ENCODE measurements around the gene SLC30A4. TPM values are rescaled to one million over a fixed set of nuclear protein-coding genes. Genes with fewer than 3 reads are reported as not detected.

The SLC30A4 gene
- polyA plus RNA-seq, 1 donor (not counting 4 experiments of a cell fraction or from before 2014, with no cell fraction given), result 3.3 TPM

DNA sequence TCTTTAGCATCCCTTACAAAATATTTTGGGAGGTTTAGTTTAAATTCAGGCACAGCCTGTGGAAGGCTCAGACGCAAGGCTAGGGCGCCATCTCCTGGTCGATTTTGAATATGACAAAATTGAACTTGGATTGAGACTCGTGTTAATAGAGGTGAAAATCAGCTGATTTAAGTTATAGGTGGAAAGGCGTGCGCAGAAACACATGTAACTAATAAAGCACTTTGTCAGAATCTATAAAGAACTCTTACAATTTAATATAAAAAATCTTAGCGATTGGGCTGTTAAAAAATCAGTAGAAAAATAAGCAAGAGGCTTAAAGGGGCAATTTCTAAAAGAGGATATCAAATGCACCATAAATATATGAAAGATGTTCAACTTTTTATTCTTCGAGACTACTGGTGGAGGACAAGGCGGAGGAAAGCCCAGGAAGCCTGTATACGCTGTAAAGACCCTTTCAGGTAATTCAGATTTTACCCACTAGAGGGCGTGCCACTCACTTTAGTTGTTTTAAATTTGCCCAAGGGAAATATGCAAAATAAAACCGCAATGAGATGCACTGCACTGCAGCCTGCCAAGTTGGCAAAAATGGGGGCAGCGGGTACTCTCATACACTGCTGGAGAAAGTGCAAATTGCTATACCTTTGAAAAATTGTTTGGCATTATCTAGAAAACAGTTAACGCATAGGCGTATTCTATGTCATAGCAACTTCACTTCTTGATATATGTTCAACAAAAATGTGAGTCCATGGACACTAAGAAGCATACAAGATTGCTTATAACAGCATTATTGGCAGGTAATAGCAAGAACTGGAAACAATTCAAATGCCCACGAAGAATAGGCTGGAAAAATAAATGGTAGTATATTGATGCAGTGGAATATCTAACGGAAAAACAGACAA, 64.7 kb downstream of the SLC30A4 start:
- Histone ChIP-seq H3K36me3 (ENCODE audit: control insufficient read depth in 2 of 2, extremely low read depth in 1 of 2, insufficient read depth in 2 of 2, low read length in 2 of 2) (no peaks in the 10 kb centered on the region), H3K9me1 (ENCODE audit: control insufficient read depth, extremely low read depth, insufficient read depth, low read length) (peaks cover 2% of the 10 kb centered on the region), H3K9ac (ENCODE audit: control insufficient read depth, extremely low read depth, insufficient read depth, low read length) (peak overlapping the region; percentile 49), H3K27me3 (ENCODE audit: control insufficient read depth, extremely low read depth, insufficient read depth, low read length) (peaks cover 10% of the 10 kb centered on the region), H3K4me2 (ENCODE audit: control insufficient read depth, extremely low read depth, insufficient read depth, low read depth, low read length) (peak overlapping the region; percentile 92), H3K9me3 (ENCODE audit: control insufficient read depth, low read depth, low read length) (no peaks in the 10 kb centered on the region), H4K20me1 (ENCODE audit: control insufficient read depth, extremely low read depth, insufficient read depth, low read length) (peaks cover 5% of the 10 kb centered on the region), H3K27ac (ENCODE audit: control insufficient read depth, insufficient read depth, low read length) (peak overlapping the region; percentile 38), H3K4me1 (ENCODE audit: control insufficient read depth, extremely low read depth, insufficient read depth, low read length) (peaks cover 41% of the 10 kb centered on the region), H3K79me2 (ENCODE audit: control insufficient read depth, insufficient read depth, low read length) (no peaks in the 10 kb centered on the region), H3K4me3 (ENCODE audit: control insufficient read depth in 2 of 3, extremely low read depth in 1 of 3, insufficient read depth in 2 of 3, low read depth in 1 of 3, low read length in 3 of 3) (peak overlapping the region in 2 of 3 experiments; percentile 57 to 62), H2AFZ (ENCODE audit: control insufficient read depth, low read length) (no peak overlapping the region)
- DNase-seq (ENCODE audit: low read depth, low spot score), result peak; percentile 66
- dilution Hi-C loops (cut with MboI; ENCODE audit: extremely low pct_ligation_motif_present, low sequenced_read_pairs), result no loop called here
- TF ChIP-seq EZH2 (IDR thresholded peaks at IDR 0.05; ENCODE audit: low read length), result no peak
- TF ChIP-seq, protein P1, sequence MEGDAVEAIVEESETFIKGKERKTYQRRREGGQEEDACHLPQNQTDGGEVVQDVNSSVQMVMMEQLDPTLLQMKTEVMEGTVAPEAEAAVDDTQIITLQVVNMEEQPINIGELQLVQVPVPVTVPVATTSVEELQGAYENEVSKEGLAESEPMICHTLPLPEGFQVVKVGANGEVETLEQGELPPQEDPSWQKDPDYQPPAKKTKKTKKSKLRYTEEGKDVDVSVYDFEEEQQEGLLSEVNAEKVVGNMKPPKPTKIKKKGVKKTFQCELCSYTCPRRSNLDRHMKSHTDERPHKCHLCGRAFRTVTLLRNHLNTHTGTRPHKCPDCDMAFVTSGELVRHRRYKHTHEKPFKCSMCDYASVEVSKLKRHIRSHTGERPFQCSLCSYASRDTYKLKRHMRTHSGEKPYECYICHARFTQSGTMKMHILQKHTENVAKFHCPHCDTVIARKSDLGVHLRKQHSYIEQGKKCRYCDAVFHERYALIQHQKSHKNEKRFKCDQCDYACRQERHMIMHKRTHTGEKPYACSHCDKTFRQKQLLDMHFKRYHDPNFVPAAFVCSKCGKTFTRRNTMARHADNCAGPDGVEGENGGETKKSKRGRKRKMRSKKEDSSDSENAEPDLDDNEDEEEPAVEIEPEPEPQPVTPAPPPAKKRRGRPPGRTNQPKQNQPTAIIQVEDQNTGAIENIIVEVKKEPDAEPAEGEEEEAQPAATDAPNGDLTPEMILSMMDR (optimal IDR thresholded peaks at IDR 0.05 in 1 of 3, IDR thresholded peaks at IDR 0.05 in 1 of 3, conservative IDR thresholded peaks at IDR 0.05 in 1 of 3; ENCODE audit: extremely low read depth in 1 of 3, insufficient read depth in 2 of 3, low read length in 3 of 3), result peak; percentile 48 to 71 (median 53)
- peak; percentile 39 for FAIRE-seq

DNA sequence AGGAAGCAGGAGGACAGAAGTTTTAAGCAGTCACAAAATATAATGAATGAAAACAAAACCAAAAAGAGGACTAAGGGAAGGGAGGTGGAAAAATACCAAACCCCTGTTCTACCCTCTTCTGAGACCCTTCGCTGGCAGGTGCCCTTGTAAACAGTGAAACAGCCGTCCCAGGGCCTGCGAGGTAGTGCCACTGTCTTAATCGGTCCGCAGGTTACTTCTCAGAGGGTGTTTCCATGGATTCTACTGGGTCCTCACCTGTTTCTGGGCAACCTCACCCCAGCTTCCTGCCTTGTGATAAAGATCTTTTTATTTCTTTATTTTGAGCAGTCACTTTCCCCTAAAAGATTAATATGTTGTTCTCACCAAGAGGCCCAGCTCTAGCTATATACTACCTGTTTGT, 65.3 kb downstream of the SLC30A4 start:
- Histone ChIP-seq H3K27me3 (ENCODE audit: control insufficient read depth, extremely low read depth, insufficient read depth, low read length) (peaks cover 10% of the 10 kb centered on the region), H4K20me1 (ENCODE audit: control insufficient read depth, extremely low read depth, insufficient read depth, low read length) (peaks cover 5% of the 10 kb centered on the region), H2AFZ (ENCODE audit: control insufficient read depth, low read length) (no peak overlapping the region), H3K79me2 (ENCODE audit: control insufficient read depth, insufficient read depth, low read length) (no peaks in the 10 kb centered on the region), H3K9ac (ENCODE audit: control insufficient read depth, extremely low read depth, insufficient read depth, low read length) (peak overlapping the region; percentile 10), H3K4me2 (ENCODE audit: control insufficient read depth, extremely low read depth, insufficient read depth, low read depth, low read length) (peak overlapping the region; percentile 92), H3K9me1 (ENCODE audit: control insufficient read depth, extremely low read depth, insufficient read depth, low read length) (peaks cover 2% of the 10 kb centered on the region), H3K9me3 (ENCODE audit: control insufficient read depth, low read depth, low read length) (no peaks in the 10 kb centered on the region), H3K4me3 (ENCODE audit: control insufficient read depth in 2 of 3, extremely low read depth in 1 of 3, insufficient read depth in 2 of 3, low read depth in 1 of 3, low read length in 3 of 3) (peak overlapping the region in 2 of 3 experiments; percentile 6 to 14), H3K36me3 (ENCODE audit: control insufficient read depth in 2 of 2, extremely low read depth in 1 of 2, insufficient read depth in 2 of 2, low read length in 2 of 2) (no peaks in the 10 kb centered on the region), H3K4me1 (ENCODE audit: control insufficient read depth, extremely low read depth, insufficient read depth, low read length) (peaks cover 41% of the 10 kb centered on the region), H3K27ac (ENCODE audit: control insufficient read depth, insufficient read depth, low read length) (no peak overlapping the region)
- dilution Hi-C loops (cut with MboI; ENCODE audit: extremely low pct_ligation_motif_present, low sequenced_read_pairs), result no loop called here
- DNase-seq (ENCODE audit: low read depth, low spot score), result no peak
- FAIRE-seq, result no peak
- TF ChIP-seq, protein P1 (optimal IDR thresholded peaks at IDR 0.05 in 1 of 3, IDR thresholded peaks at IDR 0.05 in 1 of 3, conservative IDR thresholded peaks at IDR 0.05 in 1 of 3; ENCODE audit: extremely low read depth in 1 of 3, insufficient read depth in 2 of 3, low read length in 3 of 3), result no peak
- TF ChIP-seq EZH2 (IDR thresholded peaks at IDR 0.05; ENCODE audit: low read length), result no peak
